ENCODE results near the gene VWA5B2. TPM values are rescaled to one million over a fixed set of nuclear protein-coding genes. Genes with fewer than 3 reads are reported as not detected.

The VWA5B2 gene
- total RNA-seq, 1 donor from 2014 or later: 1.1 TPM

DNA sequence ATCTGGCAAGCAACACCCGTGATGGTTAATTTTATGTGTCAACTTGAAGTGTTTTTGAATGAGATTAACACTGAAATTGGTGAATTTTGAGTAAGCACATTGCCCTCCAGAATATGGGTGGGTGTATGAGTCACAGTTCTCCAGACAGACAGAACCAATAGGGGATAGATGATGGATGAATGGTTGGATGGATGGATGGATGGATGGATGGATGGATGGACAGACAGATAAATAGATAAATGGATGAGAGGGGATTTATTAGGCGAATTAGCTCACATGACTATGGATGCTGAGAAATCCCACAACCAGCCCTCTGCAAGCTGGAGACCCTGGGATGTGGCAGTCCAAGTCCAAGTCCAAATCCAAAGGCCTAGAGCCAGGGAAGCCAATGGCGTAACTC lies 5.4 kb upstream of the VWA5B2 start:
- Mint-ChIP-seq H3K9me3 (no peaks in the 10 kb centered on the region), H3K4me3 (no peak overlapping the region)

DNA sequence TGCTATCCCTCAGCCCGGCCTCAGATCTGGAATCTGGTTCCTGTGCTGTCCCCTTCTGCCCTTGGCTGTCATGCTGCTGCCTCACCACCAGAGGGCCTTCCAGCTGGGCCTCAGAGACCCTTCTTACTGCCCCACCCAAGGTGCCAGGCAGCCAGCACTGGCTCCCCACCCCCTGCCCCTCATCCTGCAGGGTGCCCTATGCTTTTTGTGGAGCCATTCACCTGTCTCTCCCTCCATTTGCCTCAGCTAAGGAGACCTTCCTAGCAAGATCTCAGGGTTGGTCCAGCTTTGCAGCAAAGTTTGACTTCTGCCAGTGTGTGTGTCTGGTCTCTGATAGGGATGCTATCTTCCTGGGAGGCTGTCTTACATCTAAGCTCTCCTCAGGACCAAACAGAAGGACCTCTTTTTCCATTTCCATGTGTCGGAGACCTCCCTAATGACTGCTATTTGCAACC lies 1.9 kb upstream of the VWA5B2 start:
- TF ChIP-seq, protein P1, sequence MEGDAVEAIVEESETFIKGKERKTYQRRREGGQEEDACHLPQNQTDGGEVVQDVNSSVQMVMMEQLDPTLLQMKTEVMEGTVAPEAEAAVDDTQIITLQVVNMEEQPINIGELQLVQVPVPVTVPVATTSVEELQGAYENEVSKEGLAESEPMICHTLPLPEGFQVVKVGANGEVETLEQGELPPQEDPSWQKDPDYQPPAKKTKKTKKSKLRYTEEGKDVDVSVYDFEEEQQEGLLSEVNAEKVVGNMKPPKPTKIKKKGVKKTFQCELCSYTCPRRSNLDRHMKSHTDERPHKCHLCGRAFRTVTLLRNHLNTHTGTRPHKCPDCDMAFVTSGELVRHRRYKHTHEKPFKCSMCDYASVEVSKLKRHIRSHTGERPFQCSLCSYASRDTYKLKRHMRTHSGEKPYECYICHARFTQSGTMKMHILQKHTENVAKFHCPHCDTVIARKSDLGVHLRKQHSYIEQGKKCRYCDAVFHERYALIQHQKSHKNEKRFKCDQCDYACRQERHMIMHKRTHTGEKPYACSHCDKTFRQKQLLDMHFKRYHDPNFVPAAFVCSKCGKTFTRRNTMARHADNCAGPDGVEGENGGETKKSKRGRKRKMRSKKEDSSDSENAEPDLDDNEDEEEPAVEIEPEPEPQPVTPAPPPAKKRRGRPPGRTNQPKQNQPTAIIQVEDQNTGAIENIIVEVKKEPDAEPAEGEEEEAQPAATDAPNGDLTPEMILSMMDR (IDR thresholded peaks at IDR 0.05; ENCODE audit: unreplicated experiment): peak; percentile 82
- DNase-seq (ENCODE audit: low spot score in 2 of 2, unreplicated experiment in 2 of 2): no peak
- Mint-ChIP-seq H3K27ac (no peak overlapping the region), H3K36me3 (no peaks in the 10 kb centered on the region), H3K27me3 (ENCODE audit: low read depth) (peaks cover 79% of the 10 kb centered on the region), H3K9me3 (no peaks in the 10 kb centered on the region), H3K4me3 (no peak overlapping the region), H3K4me1 (peaks cover 9% of the 10 kb centered on the region)

More for the DNA sequence above, 5.4 kb upstream of the VWA5B2 start:
- TF ChIP-seq, protein P1 (IDR thresholded peaks at IDR 0.05; ENCODE audit: unreplicated experiment): no peak
- no peak for DNase-seq (ENCODE audit: low spot score in 2 of 2, unreplicated experiment in 2 of 2)
- no peaks in the 10 kb centered on the region for H3K36me3 Mint-ChIP-seq
- peaks cover 59% of the 10 kb centered on the region for H3K27me3 Mint-ChIP-seq (ENCODE audit: low read depth)
- H3K4me1 Mint-ChIP-seq: peaks cover 2% of the 10 kb centered on the region
- H3K27ac Mint-ChIP-seq: no peak overlapping the region

DNA sequence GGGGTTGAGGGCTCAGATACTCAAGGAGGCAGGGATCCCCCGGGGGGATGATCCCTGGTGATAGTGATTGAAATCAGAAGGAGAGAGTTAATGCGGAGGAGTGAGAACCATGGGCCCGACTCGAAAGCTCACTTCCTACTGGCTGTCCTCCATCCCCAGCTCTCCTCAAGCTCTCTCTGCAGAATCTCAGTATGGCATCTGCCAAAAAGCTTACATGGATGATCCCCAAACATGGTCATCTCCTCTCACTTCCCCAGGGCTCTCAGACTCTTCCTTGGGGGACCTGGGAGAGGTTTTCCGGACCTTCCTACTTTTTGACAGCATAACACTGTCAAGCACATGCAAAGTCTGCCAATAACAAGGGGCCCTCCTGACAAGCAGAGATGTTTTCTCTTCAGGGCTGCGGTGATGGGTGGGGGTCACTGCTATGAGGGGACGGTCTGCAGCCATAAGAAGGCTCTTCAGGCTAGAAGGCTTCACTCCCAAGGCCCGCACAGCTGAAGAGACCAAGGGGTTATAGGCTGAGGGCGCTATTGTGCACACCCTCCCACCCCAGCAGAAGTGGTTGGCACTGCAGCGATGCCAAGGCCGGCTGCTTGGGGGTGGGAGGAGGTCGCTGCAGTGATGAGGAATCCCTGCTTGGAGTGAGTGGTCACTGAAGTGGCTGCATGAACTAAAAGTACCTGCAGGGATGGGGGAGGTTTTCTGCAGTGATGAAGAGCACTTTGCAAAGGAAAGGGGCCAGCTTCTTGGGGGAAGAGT lies 828 bp upstream of the VWA5B2 start:
- no peak for DNase-seq (ENCODE audit: low spot score in 2 of 2, unreplicated experiment in 2 of 2)
- peaks cover 82% of the 10 kb centered on the region for H3K27me3 Mint-ChIP-seq (ENCODE audit: low read depth)
- H3K4me1 Mint-ChIP-seq: peaks cover 9% of the 10 kb centered on the region
- TF ChIP-seq, protein P1 (IDR thresholded peaks at IDR 0.05; ENCODE audit: unreplicated experiment): no peak
- H3K36me3 Mint-ChIP-seq: no peaks in the 10 kb centered on the region
- H3K9me3 Mint-ChIP-seq: no peaks in the 10 kb centered on the region
- no peak overlapping the region for H3K27ac Mint-ChIP-seq
- H3K4me3 Mint-ChIP-seq: peak overlapping the region; percentile 65

DNA sequence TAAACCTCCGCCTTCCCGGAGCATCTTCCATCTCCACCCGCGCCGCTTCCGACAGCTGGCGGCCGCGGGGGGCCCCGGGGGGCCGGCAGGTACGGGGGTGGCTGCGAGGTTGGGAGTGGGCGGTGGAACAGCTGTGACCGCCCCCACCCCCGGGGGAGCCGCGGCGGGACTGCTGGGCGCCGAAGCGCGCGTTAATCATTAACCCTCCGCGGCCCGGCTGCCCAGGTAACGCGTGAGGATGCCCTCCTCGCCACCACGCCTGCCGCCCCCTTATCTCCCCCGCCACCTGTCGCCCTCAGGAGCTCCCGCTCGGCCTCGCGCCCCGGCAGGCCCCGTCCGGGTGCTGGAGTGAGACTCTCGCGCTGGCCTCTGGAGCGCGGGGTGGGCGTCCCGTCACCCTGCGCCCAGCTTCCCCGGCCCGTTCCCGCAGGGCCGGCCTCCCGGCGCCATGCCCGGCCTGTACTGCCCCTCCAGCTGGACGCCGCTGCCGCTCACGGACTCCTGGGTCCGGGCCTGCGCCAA lies 757 bp downstream of the VWA5B2 start:
- Mint-ChIP-seq H3K27ac (no peak overlapping the region), H3K4me1 (peaks cover 9% of the 10 kb centered on the region), H3K36me3 (no peaks in the 10 kb centered on the region), H3K4me3 (peak overlapping the region; percentile 58), H3K27me3 (ENCODE audit: low read depth) (peaks cover 84% of the 10 kb centered on the region), H3K9me3 (no peaks in the 10 kb centered on the region)
- DNase-seq (ENCODE audit: low spot score in 2 of 2, unreplicated experiment in 2 of 2): no peak
- TF ChIP-seq, protein P1 (IDR thresholded peaks at IDR 0.05; ENCODE audit: unreplicated experiment): no peak

DNA sequence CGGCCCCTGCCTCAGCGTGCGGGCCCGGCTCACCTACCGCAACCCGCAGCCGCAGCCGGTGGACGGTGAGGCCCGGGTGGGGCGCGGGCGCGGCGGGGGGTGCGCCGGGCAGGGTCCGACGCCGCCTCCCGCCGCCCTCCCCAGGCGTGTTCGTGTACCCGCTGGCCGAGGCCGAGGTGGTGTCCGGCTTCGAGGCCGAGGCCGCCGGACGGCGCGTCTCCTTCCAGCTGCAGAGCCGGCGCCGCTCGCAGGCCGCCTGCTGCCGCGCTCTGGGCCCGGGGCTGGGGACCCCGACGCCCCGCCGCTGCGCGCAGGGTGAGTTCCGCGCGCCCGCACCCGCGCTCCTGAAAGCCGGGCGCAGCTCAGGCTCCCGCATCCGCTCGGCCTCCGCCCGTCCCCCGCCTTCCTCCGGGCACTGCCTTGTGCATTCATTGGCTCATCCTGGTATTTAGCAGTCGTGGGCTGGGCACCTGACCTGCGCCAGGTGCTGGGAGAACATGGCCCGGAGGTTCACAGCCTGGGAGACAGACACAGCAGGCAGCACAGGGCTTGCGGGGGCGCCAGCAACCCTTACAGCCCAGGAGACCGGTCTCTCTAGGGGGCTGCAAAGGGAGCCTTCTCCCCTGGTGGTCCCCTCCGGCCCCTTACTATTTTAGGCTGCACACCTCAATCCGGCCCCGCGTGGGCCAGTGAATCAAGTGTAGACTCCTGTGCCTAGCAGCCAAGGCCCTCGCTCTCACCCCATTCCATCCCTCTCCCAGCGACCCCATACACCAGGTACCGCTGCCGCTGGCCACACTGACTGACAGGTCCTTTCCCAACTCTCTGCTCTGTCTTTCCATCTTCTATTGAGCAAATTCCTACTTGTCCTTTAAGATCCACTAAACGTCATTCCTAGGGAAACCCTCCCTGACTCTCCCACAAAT lies 1.5 kb downstream of the VWA5B2 start:
- Mint-ChIP-seq H3K4me1 (peaks cover 9% of the 10 kb centered on the region), H3K9me3 (no peaks in the 10 kb centered on the region), H3K36me3 (no peaks in the 10 kb centered on the region), H3K27me3 (ENCODE audit: low read depth) (peaks cover 86% of the 10 kb centered on the region), H3K4me3 (peak overlapping the region; percentile 67), H3K27ac (no peak overlapping the region)
- TF ChIP-seq, protein P1 (IDR thresholded peaks at IDR 0.05; ENCODE audit: unreplicated experiment): no peak
- DNase-seq (ENCODE audit: low spot score in 2 of 2, unreplicated experiment in 2 of 2): no peak
